Mesothelial cell of epicardium (in vitro differentiated cells): ENCODE data around the gene UNC5CL. TPM values are rescaled to one million over a fixed set of nuclear protein-coding genes. Genes with fewer than 3 reads are reported as not detected.

Experiments
- DNase-seq, 2 experiments: peaks; one replicate each; pipeline ENCODE4 v3.0.0; 2021; ENCODE audit warnings: low spot score in 2 of 2; ENCODE audit not compliant: unreplicated experiment in 2 of 2
- H3K27ac Mint-ChIP-seq: 2 replicates; pipeline ENCODE4 v1.8.0; 2021; ENCODE audit warnings: mixed read lengths
- H3K27me3 Mint-ChIP-seq: 2 replicates; pipeline ENCODE4 v1.8.0; 2021; ENCODE audit warnings: low read depth, mixed read lengths
- H3K36me3 Mint-ChIP-seq: 2 replicates; pipeline ENCODE4 v1.8.0; 2021; ENCODE audit warnings: mixed read lengths
- H3K4me1 Mint-ChIP-seq: 2 replicates; pipeline ENCODE4 v1.8.0; 2021; ENCODE audit warnings: mixed read lengths
- H3K4me3 Mint-ChIP-seq: 2 replicates; pipeline ENCODE4 v1.8.0; 2021; ENCODE audit warnings: mild to moderate bottlenecking, moderate library complexity, mixed read lengths
- H3K9me3 Mint-ChIP-seq: 2 replicates; pipeline ENCODE4 v1.8.0; 2021; ENCODE audit warnings: mixed read lengths
- total RNA-seq: library from RNA; stranded (reverse); gene quantifications from 3 replicates; pipeline ENCODE4 v1.2.1, GENCODE V29; 2021
- TF ChIP-seq, protein P1 (sequence below): fragments of 200-600 bp; sonication (generic); IDR thresholded peaks from one replicate; pipeline ENCODE4 v1.5.0; 2021; ENCODE audit warnings: antibody characterized with exemption; ENCODE audit not compliant: unreplicated experiment

Gene UNC5CL
- total RNA-seq, 1 donor from 2014 or later, result 2.0 TPM

DNA sequence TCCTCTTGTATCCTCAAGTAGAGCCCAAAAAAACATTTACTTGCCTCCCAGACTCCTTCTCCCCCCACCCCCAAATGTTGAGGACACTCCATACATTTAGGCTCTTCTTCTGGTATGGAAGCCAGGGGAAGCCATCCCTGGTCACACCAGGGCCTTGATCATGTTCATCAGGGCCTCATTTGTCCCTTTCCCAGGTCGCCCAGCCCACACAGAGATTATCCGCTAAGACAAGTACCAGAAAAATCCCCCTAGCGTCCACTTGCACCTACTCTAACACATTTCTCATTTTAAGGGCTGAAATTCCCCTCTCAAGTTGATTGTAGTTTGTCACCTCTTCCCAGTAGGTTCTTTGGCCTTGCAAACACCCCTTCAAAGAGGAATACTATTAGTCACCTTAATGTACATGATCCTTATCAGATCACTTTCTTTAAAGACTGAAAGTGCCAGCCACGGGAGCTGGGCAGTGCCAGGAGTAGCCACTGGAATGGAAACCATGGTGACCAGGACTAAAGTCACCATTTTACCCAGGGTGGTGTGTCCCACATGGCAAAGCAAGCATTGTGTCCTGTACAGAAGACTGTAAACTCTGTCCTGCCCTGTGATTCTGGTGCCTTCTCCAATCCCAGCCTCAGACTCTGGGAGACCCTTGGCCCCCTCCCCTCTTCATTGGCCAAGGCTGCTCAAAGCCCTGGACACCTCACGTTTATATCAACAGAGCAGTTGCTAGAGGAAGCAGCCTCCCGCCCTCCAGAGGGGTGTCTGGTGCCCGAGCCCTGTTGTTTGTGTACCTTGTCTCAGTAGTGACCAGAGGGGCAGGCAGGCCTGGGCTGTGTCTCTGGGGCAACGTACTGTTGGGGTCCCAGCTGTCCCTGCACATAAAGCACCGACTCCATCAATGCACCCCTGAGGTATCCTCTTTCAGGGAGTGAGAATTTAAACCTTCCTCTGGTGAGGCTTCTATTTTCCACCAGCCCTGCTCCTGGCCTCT, 9.0 kb upstream of the UNC5CL start:
- no peak overlapping the region for H3K4me3 Mint-ChIP-seq
- peaks cover 35% of the 10 kb centered on the region for H3K4me1 Mint-ChIP-seq

DNA sequence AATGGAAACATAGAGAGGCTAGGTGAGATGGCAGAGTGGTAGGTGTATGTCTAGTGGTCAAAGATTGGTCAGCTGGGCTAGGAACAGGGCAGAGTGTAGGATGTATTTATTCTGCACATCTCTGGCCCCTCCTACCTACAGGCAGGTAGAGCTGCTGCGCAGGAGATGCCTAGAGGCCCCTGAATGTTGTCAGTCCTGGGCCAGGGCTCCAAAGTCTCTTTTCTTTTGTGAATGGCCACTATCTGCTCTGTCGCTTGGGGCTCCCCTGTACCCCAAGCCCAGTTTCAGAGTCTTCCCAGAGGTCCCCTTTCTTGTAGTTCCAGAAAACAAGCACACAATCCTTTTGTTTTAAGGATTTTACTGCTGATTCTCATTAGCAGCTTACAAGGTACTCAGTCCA, 8.3 kb upstream of the UNC5CL start:
- Mint-ChIP-seq H3K27me3 (no peaks in the 10 kb centered on the region), H3K9me3 (no peaks in the 10 kb centered on the region), H3K27ac (no peak overlapping the region), H3K4me3 (no peak overlapping the region), H3K36me3 (no peaks in the 10 kb centered on the region), H3K4me1 (peaks cover 28% of the 10 kb centered on the region)
- TF ChIP-seq, protein P1, sequence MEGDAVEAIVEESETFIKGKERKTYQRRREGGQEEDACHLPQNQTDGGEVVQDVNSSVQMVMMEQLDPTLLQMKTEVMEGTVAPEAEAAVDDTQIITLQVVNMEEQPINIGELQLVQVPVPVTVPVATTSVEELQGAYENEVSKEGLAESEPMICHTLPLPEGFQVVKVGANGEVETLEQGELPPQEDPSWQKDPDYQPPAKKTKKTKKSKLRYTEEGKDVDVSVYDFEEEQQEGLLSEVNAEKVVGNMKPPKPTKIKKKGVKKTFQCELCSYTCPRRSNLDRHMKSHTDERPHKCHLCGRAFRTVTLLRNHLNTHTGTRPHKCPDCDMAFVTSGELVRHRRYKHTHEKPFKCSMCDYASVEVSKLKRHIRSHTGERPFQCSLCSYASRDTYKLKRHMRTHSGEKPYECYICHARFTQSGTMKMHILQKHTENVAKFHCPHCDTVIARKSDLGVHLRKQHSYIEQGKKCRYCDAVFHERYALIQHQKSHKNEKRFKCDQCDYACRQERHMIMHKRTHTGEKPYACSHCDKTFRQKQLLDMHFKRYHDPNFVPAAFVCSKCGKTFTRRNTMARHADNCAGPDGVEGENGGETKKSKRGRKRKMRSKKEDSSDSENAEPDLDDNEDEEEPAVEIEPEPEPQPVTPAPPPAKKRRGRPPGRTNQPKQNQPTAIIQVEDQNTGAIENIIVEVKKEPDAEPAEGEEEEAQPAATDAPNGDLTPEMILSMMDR, result no peak
- DNase-seq, result no peak

More for the DNA sequence above, 9.0 kb upstream of the UNC5CL start:
- Mint-ChIP-seq H3K27ac (no peak overlapping the region), H3K9me3 (no peaks in the 10 kb centered on the region), H3K27me3 (no peaks in the 10 kb centered on the region), H3K36me3 (no peaks in the 10 kb centered on the region)
- TF ChIP-seq, protein P1, result no peak
- no peak for DNase-seq

DNA sequence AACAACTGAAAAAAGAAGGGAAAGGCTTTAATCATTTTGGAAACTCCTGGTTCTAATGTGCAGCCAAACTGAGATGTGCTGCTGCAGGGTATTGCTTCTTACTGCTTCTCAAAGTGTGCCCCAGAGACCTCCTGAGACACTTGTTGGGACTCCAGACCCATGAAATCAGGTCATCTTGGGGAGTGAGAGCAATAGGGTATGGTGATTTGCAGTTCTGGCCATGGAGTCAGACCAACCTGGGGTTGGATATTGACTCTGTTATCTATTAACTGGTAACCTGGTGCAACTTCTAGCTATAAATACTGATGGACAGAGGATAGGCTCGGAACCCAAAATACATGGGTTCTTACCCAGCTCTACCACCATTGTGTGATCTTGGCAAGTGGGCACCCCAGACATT, 7.1 kb upstream of the UNC5CL start:
- TF ChIP-seq, protein P1, result no peak

DNA sequence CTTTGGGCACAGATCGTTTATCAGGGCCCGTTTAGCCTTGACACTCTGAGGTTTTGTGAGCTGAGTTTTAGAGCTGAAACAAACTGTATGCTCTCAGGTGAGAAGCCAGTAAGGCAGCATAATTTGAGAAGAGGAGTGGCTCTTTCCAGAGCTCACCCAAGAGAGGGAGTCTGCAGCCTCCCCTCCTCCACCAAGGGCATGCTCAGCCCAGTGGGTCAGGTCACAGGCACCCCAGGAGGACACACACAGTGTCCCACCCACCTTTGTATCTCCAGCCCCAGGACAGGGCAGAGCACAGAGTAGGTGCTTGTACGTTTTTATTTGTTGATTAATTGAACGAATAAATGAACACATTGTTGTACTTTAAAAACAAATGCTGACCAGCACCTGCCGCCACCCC, 6.6 kb upstream of the UNC5CL start:
- Mint-ChIP-seq H3K4me1 (peaks cover 21% of the 10 kb centered on the region), H3K9me3 (no peaks in the 10 kb centered on the region), H3K36me3 (no peaks in the 10 kb centered on the region), H3K27ac (no peak overlapping the region), H3K4me3 (no peak overlapping the region), H3K27me3 (no peaks in the 10 kb centered on the region)
- DNase-seq, result no peak
- TF ChIP-seq, protein P1, result no peak

More for the DNA sequence above, 7.1 kb upstream of the UNC5CL start:
- DNase-seq, result no peak
- H3K36me3 Mint-ChIP-seq, result no peaks in the 10 kb centered on the region
- H3K9me3 Mint-ChIP-seq, result no peaks in the 10 kb centered on the region
- H3K27ac Mint-ChIP-seq, result no peak overlapping the region
- no peak overlapping the region for H3K4me3 Mint-ChIP-seq
- H3K4me1 Mint-ChIP-seq, result peaks cover 23% of the 10 kb centered on the region
- no peaks in the 10 kb centered on the region for H3K27me3 Mint-ChIP-seq

DNA sequence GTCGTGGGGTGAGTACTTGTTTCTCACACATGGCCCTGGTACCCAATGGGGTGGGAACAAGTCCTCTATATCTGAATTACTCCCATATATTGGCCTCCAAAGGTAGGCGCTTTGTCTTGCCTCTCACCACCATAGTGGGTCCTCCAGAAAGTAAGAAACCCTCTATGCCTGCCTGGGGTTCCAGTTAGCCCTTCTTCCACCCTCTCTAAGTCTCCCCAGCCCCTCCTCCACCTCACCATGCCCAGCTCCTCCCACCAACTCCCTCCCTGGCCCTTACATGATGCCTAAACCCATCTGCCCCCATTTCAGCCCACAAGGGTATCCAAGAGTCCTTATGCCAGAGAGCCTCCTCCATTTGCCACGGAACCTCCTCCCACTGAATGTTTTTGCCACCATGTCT, 4.1 kb upstream of the UNC5CL start:
- TF ChIP-seq, protein P1, result no peak
- H3K4me1 Mint-ChIP-seq, result no peaks in the 10 kb centered on the region
- no peak overlapping the region for H3K4me3 Mint-ChIP-seq
- no peaks in the 10 kb centered on the region for H3K9me3 Mint-ChIP-seq
- no peaks in the 10 kb centered on the region for H3K36me3 Mint-ChIP-seq
- H3K27me3 Mint-ChIP-seq, result no peaks in the 10 kb centered on the region
- H3K27ac Mint-ChIP-seq, result no peak overlapping the region
- DNase-seq, result no peak
